Kidney (tissue), 14 donors: Measurements from ENCODE around the gene MLST8. TPM values are rescaled to one million over a fixed set of nuclear protein-coding genes. Genes with fewer than 3 reads are reported as not detected.

Experiments used
- DNase-seq, 5 donors: peaks; one replicate each; pipeline ENCODE4 v3.0.0-alpha.2; 2013 to 2020
- FAIRE-seq: peaks from 2 replicates; lab custom pipeline; 2012; peaks lifted over from hg19 to GRCh38; lab: Jason Lieb, UNC
- H3K27ac ChIP-seq, 2 donors: one replicate each; pipeline ENCODE4 v1.7.0; 2013; ENCODE audit warnings: low read depth in 2 of 2, low read length in 2 of 2, inconsistent platforms in 1 of 2
- H3K27me3 ChIP-seq: one replicate; pipeline ENCODE4 v1.7.1; 2013; ENCODE audit warnings: low read length, inconsistent platforms; ENCODE audit not compliant: control insufficient read depth, insufficient read depth
- H3K36me3 ChIP-seq, 3 donors: one replicate each; pipeline versions ENCODE4 v1.7.0 to v1.7.1; 2013; ENCODE audit warnings: low read length in 3 of 3, control low read depth in 1 of 3, inconsistent platforms in 1 of 3; ENCODE audit not compliant: insufficient read depth in 3 of 3, control insufficient read depth in 2 of 3
- H3K4me1 ChIP-seq, 3 donors: one replicate each; pipeline versions ENCODE4 v1.7.0 to v1.7.1; 2013; ENCODE audit warnings: low read length in 3 of 3, inconsistent platforms in 1 of 3, low read depth in 1 of 3; ENCODE audit not compliant: control insufficient read depth in 2 of 3, insufficient read depth in 2 of 3
- H3K4me3 ChIP-seq, 3 donors: one replicate each; pipeline versions ENCODE4 v1.7.0 to v1.8.1; 2013; ENCODE audit warnings: low read length in 3 of 3, control low read depth in 1 of 3, inconsistent platforms in 1 of 3
- H3K9ac ChIP-seq, 3 donors: one replicate each; pipeline versions ENCODE4 v1.7.0 to v1.7.1; 2013; ENCODE audit warnings: low read length in 3 of 3, control low read depth in 1 of 3, inconsistent platforms in 1 of 3
- H3K9me3 ChIP-seq, 3 donors: one replicate each; pipeline versions ENCODE4 v1.7.0 to v1.7.1; 2013; ENCODE audit warnings: low read length in 3 of 3, control low read depth in 1 of 3, inconsistent platforms in 1 of 3; ENCODE audit not compliant: control insufficient read depth in 2 of 3, insufficient read depth in 1 of 3
- intact Hi-C: fragments of 100-400 bp; cut with DNase I; formaldehyde crosslinking; loops from one replicate; pipeline ENCODE4 v1.11.1; 2022
- polyA plus RNA-seq: library from polyadenylated mRNA; stranded (reverse); fragments of 350-450 nt; fragmentation: Illumina TruSeq; extraction: RNeasy Lipid Tissue Mini Kit (QIAGEN cat#74804); gene quantifications from one replicate; pipeline ENCODE4 v1.2.3, GENCODE V29; 2014; ENCODE audit warnings: low read depth, low replicate concordance; ENCODE audit not compliant: insufficient read depth
- total RNA-seq: library from RNA; stranded (reverse); fragmentation: NEBNext Ultra II Directional; extraction: Animal tissue kit (Norgen Biotek cat#: 25700); gene quantifications from one replicate; pipeline ENCODE4 v1.2.1, GENCODE V29; 2021
- TF ChIP-seq, protein P1 (sequence below): IDR thresholded peaks from 3 replicates; pipeline ENCODE4 v1.5.1; 2012; ENCODE audit warnings: mild to moderate bottlenecking, moderate library complexity, borderline replicate concordance; ENCODE audit not compliant: insufficient read depth; ENCODE audit errors: extremely low read depth
- donor health status: control.
- donor health status: control.
- donor health status: control.
- donor health status: control.
- donor health status: control.
- donor health status: DM: yes; HTN: yes; CAD: no.
- donor health status: Normal renal cell carcinoma (clear cell type).

Gene MLST8
- total and polyA plus RNA-seq, 2 donors from 2014 or later, result 34.0 to 63.3 TPM

DNA sequence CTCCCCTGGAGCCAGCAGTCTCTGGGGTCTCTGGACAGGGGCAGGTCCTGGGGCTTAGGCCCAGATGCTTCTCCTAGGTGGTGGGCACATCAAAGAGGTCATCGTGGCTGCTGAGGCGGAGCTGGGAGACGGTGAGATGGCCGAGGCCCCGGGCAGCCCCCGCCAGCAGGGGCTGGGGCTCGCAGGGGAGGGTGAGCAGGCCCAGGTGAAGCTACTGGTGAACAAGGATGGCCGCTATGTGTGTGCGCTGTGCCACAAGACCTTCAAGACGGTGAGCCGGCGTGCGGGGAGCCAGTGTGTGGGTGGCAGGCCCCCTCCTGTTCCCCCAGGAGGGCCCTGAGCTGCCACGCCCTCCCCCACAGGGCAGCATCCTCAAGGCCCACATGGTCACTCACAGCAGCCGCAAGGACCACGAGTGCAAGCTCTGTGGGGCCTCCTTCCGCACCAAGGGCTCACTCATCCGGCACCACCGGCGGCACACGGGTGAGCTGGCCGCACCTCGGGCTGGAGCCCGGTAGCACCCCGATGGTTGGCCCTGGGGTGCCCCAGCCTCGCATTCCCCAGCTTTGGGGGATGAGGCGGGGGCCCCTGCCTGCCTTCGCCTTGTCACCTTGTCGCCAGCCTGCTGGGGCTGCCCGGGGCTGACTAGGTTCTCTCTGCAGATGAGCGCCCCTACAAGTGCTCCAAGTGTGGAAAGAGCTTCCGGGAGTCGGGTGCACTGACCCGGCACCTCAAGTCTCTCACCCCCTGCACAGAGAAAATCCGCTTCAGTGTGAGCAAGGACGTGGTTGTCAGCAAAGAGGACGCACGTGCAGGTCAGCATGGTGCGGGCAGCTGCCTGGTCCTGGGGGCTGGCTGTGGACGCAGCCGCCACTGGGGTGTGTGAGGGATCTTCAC is 27.1 kb downstream of the MLST8 start:
- H3K36me3 ChIP-seq, result peaks cover 0 to 32% (median 14%) of the 10 kb centered on the region in 3 donors
- DNase-seq, result peak in 1 of 5 donors; percentile 70
- H3K4me1 ChIP-seq, result peaks cover 0 to 7% (median 0%) of the 10 kb centered on the region in 3 donors

DNA sequence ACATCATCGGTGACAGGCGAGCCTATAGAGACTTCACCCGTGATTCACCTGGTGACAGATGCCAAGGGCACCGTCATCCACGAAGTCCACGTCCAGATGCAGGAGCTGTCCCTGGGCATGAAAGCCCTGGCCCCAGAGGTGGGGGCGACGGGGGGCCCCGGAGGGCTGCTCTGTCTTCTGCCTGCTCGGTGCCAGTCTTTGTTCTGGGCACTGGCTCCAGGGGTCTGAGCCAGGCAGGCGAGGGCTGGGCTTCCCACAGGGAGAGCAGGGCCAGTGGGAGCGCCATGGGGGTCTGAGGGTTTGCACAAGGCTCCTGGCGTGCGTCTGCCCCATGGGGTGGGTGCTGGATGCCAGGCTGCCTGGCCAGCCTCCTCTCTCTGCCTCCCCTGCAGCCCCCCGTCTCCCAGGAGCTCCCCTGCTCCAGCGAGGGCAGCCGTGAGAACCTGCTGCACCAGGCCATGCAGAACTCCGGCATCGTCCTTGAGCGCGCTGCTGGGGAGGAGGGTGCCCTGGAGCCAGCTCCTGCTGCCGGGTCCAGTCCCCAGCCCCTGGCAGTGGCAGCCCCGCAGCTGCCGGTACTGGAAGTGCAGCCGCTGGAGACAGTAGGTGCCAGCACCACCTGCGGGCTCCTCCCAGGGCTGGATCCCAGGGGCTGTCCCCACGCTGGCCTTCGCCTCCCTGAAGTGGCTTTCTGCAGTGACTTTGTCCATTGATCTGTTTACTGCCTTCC is 28.0 kb downstream of the MLST8 start:
- Histone ChIP-seq H3K9ac (no peak overlapping the region), H3K27me3 (no peaks in the 10 kb centered on the region), H3K9me3 (no peaks in the 10 kb centered on the region), H3K4me3 (no peak overlapping the region), H3K27ac (no peak overlapping the region), H3K36me3 (peaks cover 0 to 32% (median 14%) of the 10 kb centered on the region in 3 donors), H3K4me1 (peaks cover 0 to 7% (median 0%) of the 10 kb centered on the region in 3 donors)
- intact Hi-C loops, result no loop called here
- DNase-seq (peak in 1 of 5 donors; percentile 73), FAIRE-seq (no peak)
- TF ChIP-seq, protein P1, sequence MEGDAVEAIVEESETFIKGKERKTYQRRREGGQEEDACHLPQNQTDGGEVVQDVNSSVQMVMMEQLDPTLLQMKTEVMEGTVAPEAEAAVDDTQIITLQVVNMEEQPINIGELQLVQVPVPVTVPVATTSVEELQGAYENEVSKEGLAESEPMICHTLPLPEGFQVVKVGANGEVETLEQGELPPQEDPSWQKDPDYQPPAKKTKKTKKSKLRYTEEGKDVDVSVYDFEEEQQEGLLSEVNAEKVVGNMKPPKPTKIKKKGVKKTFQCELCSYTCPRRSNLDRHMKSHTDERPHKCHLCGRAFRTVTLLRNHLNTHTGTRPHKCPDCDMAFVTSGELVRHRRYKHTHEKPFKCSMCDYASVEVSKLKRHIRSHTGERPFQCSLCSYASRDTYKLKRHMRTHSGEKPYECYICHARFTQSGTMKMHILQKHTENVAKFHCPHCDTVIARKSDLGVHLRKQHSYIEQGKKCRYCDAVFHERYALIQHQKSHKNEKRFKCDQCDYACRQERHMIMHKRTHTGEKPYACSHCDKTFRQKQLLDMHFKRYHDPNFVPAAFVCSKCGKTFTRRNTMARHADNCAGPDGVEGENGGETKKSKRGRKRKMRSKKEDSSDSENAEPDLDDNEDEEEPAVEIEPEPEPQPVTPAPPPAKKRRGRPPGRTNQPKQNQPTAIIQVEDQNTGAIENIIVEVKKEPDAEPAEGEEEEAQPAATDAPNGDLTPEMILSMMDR, result no peak

More for the DNA sequence above, 27.1 kb downstream of the MLST8 start:
- no peak overlapping the region for H3K4me3 ChIP-seq
- no peak overlapping the region for H3K27ac ChIP-seq
- H3K9me3 ChIP-seq, result no peaks in the 10 kb centered on the region
- no peak for FAIRE-seq
- TF ChIP-seq, protein P1, result no peak
- no peak overlapping the region for H3K9ac ChIP-seq
- intact Hi-C loops, result no loop called here
- no peaks in the 10 kb centered on the region for H3K27me3 ChIP-seq

DNA sequence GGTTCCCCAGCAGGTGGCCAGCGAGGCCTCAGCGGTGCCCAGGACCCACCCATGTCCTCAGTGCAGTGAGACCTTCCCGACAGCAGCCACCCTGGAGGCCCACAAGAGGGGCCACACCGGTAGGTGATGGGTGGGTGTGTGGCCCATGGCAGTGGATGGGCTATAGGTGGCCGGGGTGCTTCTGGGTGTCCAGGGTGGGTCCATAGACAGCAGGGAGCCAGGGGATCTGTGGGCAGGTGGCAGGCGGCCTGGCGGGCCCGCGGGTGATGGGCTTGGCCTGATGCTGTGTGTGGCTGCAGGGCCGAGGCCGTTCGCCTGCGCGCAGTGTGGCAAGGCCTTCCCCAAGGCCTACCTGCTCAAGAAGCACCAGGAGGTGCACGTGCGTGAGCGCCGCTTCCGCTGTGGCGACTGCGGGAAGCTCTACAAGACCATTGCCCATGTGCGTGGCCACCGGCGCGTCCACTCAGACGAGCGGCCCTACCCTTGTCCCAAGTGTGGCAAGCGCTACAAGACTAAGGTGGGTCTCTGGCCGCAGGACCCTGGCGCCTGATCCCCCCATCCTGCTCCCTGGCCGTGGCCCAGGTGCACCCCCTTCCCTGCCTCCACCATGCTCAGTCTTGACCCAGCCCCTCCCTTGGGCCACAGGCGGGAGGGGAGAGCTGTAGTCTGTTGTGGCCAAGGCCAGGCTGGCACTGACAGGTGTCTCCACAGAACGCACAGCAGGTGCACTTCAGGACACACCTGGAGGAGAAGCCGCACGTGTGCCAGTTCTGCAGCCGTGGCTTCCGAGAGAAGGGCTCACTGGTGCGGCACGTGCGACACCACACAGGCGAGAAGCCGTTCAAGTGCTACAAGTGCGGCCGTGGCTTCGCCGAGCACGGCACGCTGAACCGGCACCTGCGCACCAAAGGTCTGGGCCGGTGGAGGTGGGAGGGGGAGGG is 28.9 kb downstream of the MLST8 start:
- H3K27me3 ChIP-seq, result no peaks in the 10 kb centered on the region
- H3K4me1 ChIP-seq, result peaks cover 0 to 7% (median 0%) of the 10 kb centered on the region in 3 donors
- H3K9me3 ChIP-seq, result no peaks in the 10 kb centered on the region
- FAIRE-seq (no peak), DNase-seq (peak in 1 of 5 donors; percentile 70)
- intact Hi-C loops, result no loop called here
- no peak overlapping the region for H3K27ac ChIP-seq
- TF ChIP-seq, protein P1, result no peak
- H3K9ac ChIP-seq, result no peak overlapping the region
- no peak overlapping the region for H3K4me3 ChIP-seq
- H3K36me3 ChIP-seq, result peaks cover 0 to 26% (median 14%) of the 10 kb centered on the region in 3 donors
